GM18526 (cell line): ENCODE results near the gene COL4A2.

Source experiments
- POLR2A ChIP-seq: IDR thresholded peaks from 3 replicates; pipeline ENCODE4 v1.6.1; 2011; ENCODE audit not compliant: insufficient read length; ENCODE audit errors: extremely low read depth

Gene COL4A2

DNA sequence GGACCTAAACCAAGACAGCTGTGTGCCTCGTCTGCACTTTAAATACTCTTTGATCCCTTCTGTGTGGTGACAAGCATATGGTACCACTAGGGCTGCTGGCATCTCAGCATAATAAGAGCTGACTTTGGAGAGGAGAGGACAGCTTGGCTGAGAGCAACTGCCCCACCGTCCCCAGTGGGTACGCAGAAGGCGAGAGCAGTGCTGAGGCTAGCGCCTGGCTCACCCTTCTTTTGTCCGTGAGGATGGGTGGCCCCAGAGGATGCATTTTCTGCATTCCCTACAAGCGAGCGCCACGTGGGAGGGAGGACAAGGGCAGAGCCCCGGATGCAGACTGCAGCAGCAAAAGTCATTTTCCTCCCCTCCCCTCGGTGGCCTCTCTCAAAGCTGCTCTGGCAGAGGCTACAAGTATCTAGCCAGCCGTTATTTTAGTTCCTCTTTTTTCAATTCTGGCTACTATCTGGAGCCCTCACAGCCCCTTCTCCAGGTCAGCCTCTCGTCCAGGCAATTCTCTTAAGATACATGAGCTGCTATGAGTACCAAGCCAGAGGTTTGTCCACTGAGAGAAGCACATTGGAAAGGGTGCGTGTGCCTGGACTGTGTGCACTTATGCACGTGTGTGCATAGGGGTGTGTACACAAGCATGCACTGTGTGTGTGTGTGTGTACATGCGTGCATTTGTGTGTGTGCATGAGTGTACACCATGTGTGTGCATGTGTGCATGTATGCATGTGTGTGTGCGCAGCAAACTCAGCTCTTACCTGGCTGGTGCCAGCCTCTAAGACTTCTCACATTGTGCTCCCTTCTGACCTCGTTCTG, 203.1 kb downstream of the COL4A2 start:
- no peak for TF ChIP-seq POLR2A

DNA sequence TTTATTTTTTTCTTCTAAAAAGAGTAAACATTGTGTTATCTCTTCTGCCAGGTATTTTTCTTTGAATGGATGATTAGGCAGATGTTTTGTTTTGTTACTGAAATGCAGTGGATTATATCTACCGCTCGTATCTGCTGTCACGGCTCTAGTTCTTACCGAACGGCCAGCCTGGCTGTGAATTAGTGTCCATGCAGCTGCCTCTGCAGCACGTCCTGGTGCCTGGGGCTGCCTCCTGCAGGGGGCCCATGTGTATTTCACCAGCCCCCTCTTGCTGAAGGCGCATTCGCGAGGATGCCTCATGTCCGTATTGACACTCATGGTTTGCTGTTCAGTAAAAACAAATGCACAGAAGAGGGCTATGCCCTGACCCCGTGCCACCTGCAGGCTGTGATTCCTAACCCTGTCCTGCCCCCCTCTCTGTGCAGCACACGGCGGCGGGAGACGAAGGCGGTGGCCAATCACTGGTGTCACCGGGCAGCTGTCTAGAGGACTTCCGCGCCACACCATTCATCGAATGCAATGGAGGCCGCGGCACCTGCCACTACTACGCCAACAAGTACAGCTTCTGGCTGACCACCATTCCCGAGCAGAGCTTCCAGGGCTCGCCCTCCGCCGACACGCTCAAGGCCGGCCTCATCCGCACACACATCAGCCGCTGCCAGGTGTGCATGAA, 204.6 kb downstream of the COL4A2 start:
- no peak for TF ChIP-seq POLR2A

DNA sequence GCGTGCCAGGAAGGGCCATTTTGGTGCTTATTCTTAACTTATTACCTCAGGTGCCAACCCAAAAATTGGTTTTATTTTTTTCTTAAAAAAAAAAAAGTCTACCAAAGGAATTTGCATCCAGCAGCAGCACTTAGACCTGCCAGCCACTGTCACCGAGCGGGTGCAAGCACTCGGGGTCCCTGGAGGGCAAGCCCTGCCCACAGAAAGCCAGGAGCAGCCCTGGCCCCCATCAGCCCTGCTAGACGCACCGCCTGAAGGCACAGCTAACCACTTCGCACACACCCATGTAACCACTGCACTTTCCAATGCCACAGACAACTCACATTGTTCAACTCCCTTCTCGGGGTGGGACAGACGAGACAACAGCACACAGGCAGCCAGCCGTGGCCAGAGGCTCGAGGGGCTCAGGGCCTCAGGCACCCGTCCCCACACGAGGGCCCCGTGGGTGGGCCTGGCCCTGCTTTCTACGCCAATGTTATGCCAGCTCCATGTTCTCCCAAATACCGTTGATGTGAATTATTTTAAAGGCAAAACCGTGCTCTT, 205.2 kb downstream of the COL4A2 start:
- TF ChIP-seq POLR2A, result no peak

DNA sequence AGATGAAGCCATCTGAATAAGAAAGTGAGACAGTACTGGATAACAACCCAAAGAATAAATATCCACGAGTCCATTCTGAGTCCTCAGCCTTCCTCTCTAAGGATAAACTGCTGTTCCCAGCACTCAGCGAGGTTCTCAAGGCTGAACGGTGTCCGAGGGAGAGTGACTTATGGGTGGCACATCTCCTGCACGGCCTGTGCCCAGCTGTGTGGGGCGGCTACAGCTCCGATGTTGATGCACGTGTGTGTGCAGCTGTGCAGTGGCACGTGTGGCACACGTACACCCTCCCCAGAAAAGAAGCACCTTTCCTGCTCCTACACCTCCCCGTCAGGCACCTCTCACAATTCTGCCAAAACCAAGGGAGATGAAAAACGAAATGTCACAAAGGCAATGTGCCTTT, 209.4 kb downstream of the COL4A2 start:
- no peak for TF ChIP-seq POLR2A

- TF ChIP-seq POLR2A, result no peak
Observed at GRCh38 chr13:110517505-110518225, 210.6 kb downstream of the COL4A2 start.

- no peak for TF ChIP-seq POLR2A
Observed at GRCh38 chr13:110518226-110518525, 211.1 kb downstream of the COL4A2 start.

DNA sequence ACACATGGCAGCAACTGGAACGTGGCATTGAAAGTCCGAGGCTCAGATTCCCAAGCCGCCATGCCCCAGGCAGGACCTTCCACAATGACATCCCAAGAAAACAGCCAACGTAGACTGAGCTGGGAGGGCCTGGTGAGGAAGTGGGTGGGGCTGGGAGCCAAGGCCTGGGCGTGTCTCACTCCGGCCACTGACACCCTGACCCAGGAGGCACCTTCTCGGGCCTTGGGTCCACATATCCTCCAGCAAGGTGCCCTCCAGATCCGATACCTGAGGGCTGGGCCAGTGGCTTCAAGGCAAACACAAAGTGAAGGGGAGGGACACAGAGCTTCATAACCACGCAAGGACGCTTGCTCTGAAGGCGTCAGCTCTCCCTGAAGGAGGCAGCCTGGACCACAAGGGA, 211.5 kb downstream of the COL4A2 start:
- TF ChIP-seq POLR2A, result no peak

- TF ChIP-seq POLR2A, result no peak
Observed at GRCh38 chr13:110519046-110519445, 212.0 kb downstream of the COL4A2 start.

DNA sequence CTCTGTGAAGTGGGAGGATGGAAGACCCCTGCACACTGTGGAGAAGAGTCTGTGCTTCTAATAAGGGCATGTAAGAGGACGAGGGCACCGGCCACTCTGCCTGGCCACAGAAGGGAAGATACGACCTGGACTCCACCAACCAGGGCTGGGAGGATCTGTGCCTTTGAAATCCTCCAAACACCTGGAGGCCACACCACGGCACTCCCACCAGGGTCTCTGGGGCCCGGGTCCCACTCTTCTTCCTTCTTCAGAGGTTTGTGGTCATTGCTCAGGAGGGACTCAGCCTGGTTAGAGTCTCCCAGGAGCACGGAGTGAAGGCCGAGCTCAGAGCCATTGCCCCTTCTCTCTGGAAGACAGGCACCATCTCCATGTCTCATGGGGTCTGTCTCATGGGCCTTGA, 212.4 kb downstream of the COL4A2 start:
- no peak for TF ChIP-seq POLR2A

GRCh38 chr13:110520431-110521295, 213.6 kb downstream of the COL4A2 start:
- no peak for TF ChIP-seq POLR2A

DNA sequence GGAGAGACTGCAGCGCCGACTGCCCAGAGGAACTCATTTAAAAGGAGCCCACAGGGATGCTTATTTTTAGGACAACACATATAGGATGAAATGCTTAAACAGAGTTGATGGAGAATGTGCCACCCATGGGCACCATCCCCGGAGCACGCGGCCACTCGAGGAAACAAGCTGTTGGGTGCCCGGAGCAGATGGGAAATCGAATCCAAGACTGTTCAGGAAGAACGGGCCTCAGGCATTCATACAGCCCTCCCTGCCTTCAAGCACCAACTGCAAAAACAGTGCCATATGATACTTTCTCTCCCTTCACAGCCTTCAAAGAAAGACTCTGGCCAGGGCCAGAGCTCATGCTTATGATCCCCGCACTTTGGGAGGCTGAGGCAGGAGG, 214.2 kb downstream of the COL4A2 start:
- no peak for TF ChIP-seq POLR2A

- no peak for TF ChIP-seq POLR2A
Observed at GRCh38 chr13:110521946-110522345, 214.9 kb downstream of the COL4A2 start.

DNA sequence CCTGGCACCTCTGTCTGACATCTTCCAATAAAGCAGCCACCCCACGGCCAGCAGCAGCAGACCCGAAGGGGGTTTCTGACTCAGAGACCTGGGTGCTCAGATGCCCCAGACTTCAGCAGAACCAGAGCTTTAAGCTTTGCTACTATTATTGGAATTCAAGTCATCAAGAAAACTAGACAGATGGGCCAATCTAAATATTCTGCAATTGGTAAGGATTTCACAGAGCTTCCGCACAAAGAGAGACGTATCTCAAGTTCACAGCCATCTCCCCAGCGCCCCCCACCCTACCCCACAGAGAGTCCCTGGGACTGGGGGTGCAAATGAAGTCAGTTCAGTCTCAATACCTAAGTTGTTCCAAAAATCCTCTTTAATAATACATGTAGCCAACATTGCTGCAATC, 215.6 kb downstream of the COL4A2 start:
- TF ChIP-seq POLR2A, result no peak

DNA sequence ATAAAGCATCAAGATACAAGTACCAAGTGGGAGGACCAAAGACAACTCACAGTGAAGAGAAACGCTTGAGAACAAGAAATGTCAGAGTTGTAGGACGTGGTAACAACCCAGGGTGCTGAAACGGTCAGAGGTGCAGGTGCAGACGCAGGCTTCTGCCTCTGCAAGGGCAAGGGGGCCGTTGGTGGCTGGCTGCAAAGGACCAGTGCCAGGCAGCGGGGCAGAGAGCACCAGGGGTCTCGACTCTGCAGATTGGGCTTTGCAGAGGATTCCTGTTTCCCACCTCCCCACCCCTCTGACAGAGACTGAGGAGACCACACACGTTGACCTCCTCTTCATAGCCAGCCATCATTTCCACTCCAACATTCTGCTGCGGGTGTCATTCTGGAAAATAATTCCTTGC, 216.1 kb downstream of the COL4A2 start:
- no peak for TF ChIP-seq POLR2A
